AG04450 (cell line): ENCODE measurements around the gene POM121L12. TPM values are rescaled to one million over a fixed set of nuclear protein-coding genes. Genes with fewer than 3 reads are reported as not detected.

Source experiments
- CTCF ChIA-PET: fragments of 300-600, 350-600 bp; formaldehyde crosslinking; extraction: SDS; loops from one replicate; lab custom pipeline; 2022; ENCODE audit warnings: antibody characterized with exemption, inconsistent platforms; lab: Charles Lee
- POLR2A ChIA-PET: fragments of 350-600 bp; formaldehyde crosslinking; extraction: SDS; loops from one replicate; lab custom pipeline; 2021; ENCODE audit warnings: antibody characterized with exemption, inconsistent platforms; lab: Yijun Ruan, JAX
- DNase-seq: peaks from one replicate; pipeline ENCODE4 v3.0.0-alpha.2; 2011; ENCODE audit warnings: low read depth, low spot score
- H3K27ac ChIP-seq: one replicate; pipeline ENCODE4 v1.5.1; 2012; ENCODE audit warnings: low read depth, low read length, control low read depth
- H3K27me3 ChIP-seq: one replicate; pipeline ENCODE4 v1.6.0; 2012; ENCODE audit warnings: low read length; ENCODE audit not compliant: control insufficient read depth, insufficient read depth
- H3K4me3 ChIP-seq: 2 replicates; pipeline ENCODE4 v1.5.1; 2011; ENCODE audit warnings: mild to moderate bottlenecking, low read depth, low read length, control low read depth
- H3K9me3 ChIP-seq: 2 replicates; pipeline ENCODE4 v1.5.1; 2012; ENCODE audit warnings: low read length; ENCODE audit not compliant: control insufficient read depth, insufficient read depth
- polyA plus RNA-seq: library from polyadenylated mRNA; depleted of rRNA; stranded (reverse); fragments of >200 nt; gene quantifications from 2 replicates; pipeline ENCODE4 v1.2.3, GENCODE V29; 2011
- TF ChIP-seq, protein P1 (sequence below): IDR thresholded peaks from 2 replicates; pipeline ENCODE4 v1.5.1; 2011; ENCODE audit warnings: low read depth, low read length, control low read depth, inconsistent platforms

The POM121L12 gene
- polyA plus RNA-seq, 1 experiment = not detected

- H3K27ac ChIP-seq = no peak overlapping the region
- ChIA-PET POLR2A (no interaction called here), CTCF (no interaction called here)
- no peak overlapping the region for H3K4me3 ChIP-seq
- H3K9me3 ChIP-seq = peaks cover 10% of the 10 kb centered on the region
- no peaks in the 10 kb centered on the region for H3K27me3 ChIP-seq
- no peak for DNase-seq
- TF ChIP-seq, protein P1, sequence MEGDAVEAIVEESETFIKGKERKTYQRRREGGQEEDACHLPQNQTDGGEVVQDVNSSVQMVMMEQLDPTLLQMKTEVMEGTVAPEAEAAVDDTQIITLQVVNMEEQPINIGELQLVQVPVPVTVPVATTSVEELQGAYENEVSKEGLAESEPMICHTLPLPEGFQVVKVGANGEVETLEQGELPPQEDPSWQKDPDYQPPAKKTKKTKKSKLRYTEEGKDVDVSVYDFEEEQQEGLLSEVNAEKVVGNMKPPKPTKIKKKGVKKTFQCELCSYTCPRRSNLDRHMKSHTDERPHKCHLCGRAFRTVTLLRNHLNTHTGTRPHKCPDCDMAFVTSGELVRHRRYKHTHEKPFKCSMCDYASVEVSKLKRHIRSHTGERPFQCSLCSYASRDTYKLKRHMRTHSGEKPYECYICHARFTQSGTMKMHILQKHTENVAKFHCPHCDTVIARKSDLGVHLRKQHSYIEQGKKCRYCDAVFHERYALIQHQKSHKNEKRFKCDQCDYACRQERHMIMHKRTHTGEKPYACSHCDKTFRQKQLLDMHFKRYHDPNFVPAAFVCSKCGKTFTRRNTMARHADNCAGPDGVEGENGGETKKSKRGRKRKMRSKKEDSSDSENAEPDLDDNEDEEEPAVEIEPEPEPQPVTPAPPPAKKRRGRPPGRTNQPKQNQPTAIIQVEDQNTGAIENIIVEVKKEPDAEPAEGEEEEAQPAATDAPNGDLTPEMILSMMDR = no peak
Observed at GRCh38 chr7:53062796-53063195, 27.4 kb downstream of the POM121L12 start.

GRCh38 chr7:53068673-53069072 is 33.2 kb downstream of the POM121L12 start:
- Histone ChIP-seq H3K9me3 (peaks cover 13% of the 10 kb centered on the region), H3K27ac (no peak overlapping the region), H3K27me3 (no peaks in the 10 kb centered on the region), H3K4me3 (no peak overlapping the region)
- CTCF ChIA-PET = no interaction called here
- POLR2A ChIA-PET = no interaction called here
- TF ChIP-seq, protein P1 = no peak
- no peak for DNase-seq

GRCh38 chr7:53070883-53071282 is 35.5 kb downstream of the POM121L12 start:
- Histone ChIP-seq H3K27me3 (no peaks in the 10 kb centered on the region), H3K27ac (no peak overlapping the region), H3K9me3 (peaks cover 18% of the 10 kb centered on the region), H3K4me3 (no peak overlapping the region)
- POLR2A ChIA-PET = no interaction called here
- TF ChIP-seq, protein P1 = no peak
- CTCF ChIA-PET = no interaction called here
- no peak for DNase-seq
